WTC11 (cell line): ENCODE measurements around the gene SORD. TPM values are rescaled to one million over a fixed set of nuclear protein-coding genes. Genes with fewer than 3 reads are reported as not detected.

ENCODE experiments used
- ATAC-seq: fragments of 200-7000 bp; cut with Tn5 transposase; 2 replicates; pipeline ENCODE4 v1.10.0; 2021; ENCODE audit warnings: mild to moderate bottlenecking, moderate library complexity
- Bru-seq: library from RNA; stranded (reverse); fragments of 400-500 nt; gene quantifications from one replicate; lab custom pipeline; 2021; lab: Mats Ljungman, UMichigan
- CTCF ChIA-PET: fragments of 300-600 bp; sonication (Branson Sonifier 250); formaldehyde crosslinking; loops from one replicate; lab custom pipeline; 2021; ENCODE audit warnings: antibody characterized with exemption; lab: Charles Lee
- POLR2A ChIA-PET: fragments of 350-600 bp; sonication (Branson Sonifier 250); formaldehyde crosslinking; loops from one replicate; lab custom pipeline; 2021; ENCODE audit warnings: antibody characterized with exemption; lab: Charles Lee
- DNase-seq: peaks from one replicate; pipeline ENCODE4 v3.0.0; 2021; ENCODE audit warnings: low spot score
- H3K27ac Mint-ChIP-seq: 2 replicates; pipeline ENCODE4 v1.8.0; 2021; ENCODE audit warnings: mixed read lengths
- H3K27me3 Mint-ChIP-seq: 2 replicates; pipeline ENCODE4 v1.8.0; 2021; ENCODE audit warnings: low read depth, mild to moderate bottlenecking, moderate library complexity, mixed read lengths
- H3K36me3 Mint-ChIP-seq: 2 replicates; pipeline ENCODE4 v1.8.0; 2021; ENCODE audit warnings: mixed read lengths
- H3K4me1 Mint-ChIP-seq: 2 replicates; pipeline ENCODE4 v1.8.0; 2022; ENCODE audit warnings: mixed read lengths
- H3K4me3 Mint-ChIP-seq: 2 replicates; pipeline ENCODE4 v1.8.0; 2021; ENCODE audit warnings: mild to moderate bottlenecking, moderate library complexity, mixed read lengths
- H3K9me3 Mint-ChIP-seq: 2 replicates; pipeline ENCODE4 v1.8.0; 2021; ENCODE audit warnings: mixed read lengths
- CREM ChIP-seq: sonication (generic); formaldehyde crosslinking; IDR thresholded peaks from 2 replicates; pipeline ENCODE4 v1.8.1; 2022; ENCODE audit warnings: mild to moderate bottlenecking, missing genetic modification reagents, moderate library complexity
- CTCF ChIP-seq: fragments of 200-600 bp; IDR thresholded peaks from 2 replicates; pipeline ENCODE4 v1.8.0; 2022; ENCODE audit warnings: antibody characterized with exemption
- E2F5 ChIP-seq: sonication (generic); formaldehyde crosslinking; IDR thresholded peaks from 2 replicates; pipeline ENCODE4 v1.8.1; 2022; ENCODE audit warnings: mild to moderate bottlenecking, moderate library complexity, missing genetic modification reagents
- ESRRA ChIP-seq: sonication (generic); formaldehyde crosslinking; IDR thresholded peaks from 2 replicates; pipeline ENCODE4 v1.8.1; 2022; ENCODE audit warnings: mild to moderate bottlenecking, missing genetic modification reagents, borderline replicate concordance
- ETV6 ChIP-seq: sonication (generic); formaldehyde crosslinking; IDR thresholded peaks from 2 replicates; pipeline ENCODE4 v1.8.1; 2022; ENCODE audit warnings: mild to moderate bottlenecking, missing genetic modification reagents
- FOXK1 ChIP-seq: sonication (generic); formaldehyde crosslinking; IDR thresholded peaks from 2 replicates; pipeline ENCODE4 v1.8.0; 2022; ENCODE audit warnings: mild to moderate bottlenecking, moderate library complexity, missing genetic modification reagents
- FOXP1 ChIP-seq: sonication (generic); formaldehyde crosslinking; IDR thresholded peaks from 2 replicates; pipeline ENCODE4 v1.8.0; 2022; ENCODE audit warnings: missing genetic modification reagents, mild to moderate bottlenecking, moderate library complexity, borderline replicate concordance
- FOXP4 ChIP-seq: sonication (generic); formaldehyde crosslinking; IDR thresholded peaks from 2 replicates; pipeline ENCODE4 v1.8.0; 2022; ENCODE audit warnings: mild to moderate bottlenecking, missing genetic modification reagents
- HMGXB4 ChIP-seq: sonication (generic); formaldehyde crosslinking; IDR thresholded peaks from 2 replicates; pipeline ENCODE4 v1.8.1; 2023; ENCODE audit warnings: mild to moderate bottlenecking, moderate library complexity, missing genetic modification reagents
- IRF1 ChIP-seq: sonication (generic); formaldehyde crosslinking; IDR thresholded peaks from 2 replicates; pipeline ENCODE4 v1.8.0; 2023; ENCODE audit warnings: missing genetic modification reagents
- MXD4 ChIP-seq: fragments of 250-450 bp; sonication (Bioruptor Pico); IDR thresholded peaks from 2 replicates; pipeline ENCODE4 v1.8.0; 2021; ENCODE audit warnings: mild to moderate bottlenecking, moderate library complexity, borderline replicate concordance
- MYBL2 ChIP-seq: sonication (generic); formaldehyde crosslinking; IDR thresholded peaks from 2 replicates; pipeline ENCODE4 v1.8.1; 2023; ENCODE audit warnings: mild to moderate bottlenecking, moderate library complexity, missing genetic modification reagents
- NFE2L1 ChIP-seq: sonication (generic); formaldehyde crosslinking; IDR thresholded peaks from 2 replicates; pipeline ENCODE4 v1.8.1; 2023; ENCODE audit warnings: missing genetic modification reagents
- NR2C2 ChIP-seq: sonication (generic); formaldehyde crosslinking; IDR thresholded peaks from 2 replicates; pipeline ENCODE4 v1.8.0; 2022; ENCODE audit warnings: mild to moderate bottlenecking, missing genetic modification reagents
- OVOL2 ChIP-seq: fragments of 250-450 bp; sonication (Bioruptor Pico); IDR thresholded peaks from 2 replicates; pipeline ENCODE4 v1.9.0; 2021; ENCODE audit warnings: mild to moderate bottlenecking, borderline replicate concordance
- PRDM15 ChIP-seq: sonication (generic); formaldehyde crosslinking; IDR thresholded peaks from 2 replicates; pipeline ENCODE4 v1.8.0; 2022; ENCODE audit warnings: missing genetic modification reagents
- TEAD1 ChIP-seq: sonication (generic); formaldehyde crosslinking; IDR thresholded peaks from 2 replicates; pipeline ENCODE4 v1.8.0; 2022; ENCODE audit warnings: mild to moderate bottlenecking, missing genetic modification reagents
- ZBTB43 ChIP-seq: sonication (generic); formaldehyde crosslinking; IDR thresholded peaks from 2 replicates; pipeline ENCODE4 v1.8.1; 2023; ENCODE audit warnings: mild to moderate bottlenecking, missing genetic modification reagents
- ZNF232 ChIP-seq: sonication (generic); formaldehyde crosslinking; IDR thresholded peaks from 2 replicates; pipeline ENCODE4 v1.8.0; 2022; ENCODE audit warnings: mild to moderate bottlenecking, missing genetic modification reagents
- long read RNA-seq, 3 experiments: library from RNA in 1 of 3; library from capped mRNA in 1 of 3; library from polyadenylated mRNA in 1 of 3; unstranded in 2 of 3; stranded (forward) in 1 of 3; transcript quantifications; one replicate each; pipeline ENCODE4 v2.0.0, GENCODE V29; 2021
- total RNA-seq: library from RNA; stranded (reverse); gene quantifications from 3 replicates; pipeline ENCODE4 v1.2.3, GENCODE V29; 2021

SORD gene
- 46.2 to 48.9 TPM (median 46.4 TPM) in 3 replicates for total RNA-seq
- Bru-seq, nascent RNA = percentile 82 among the genes with signal in this experiment
- long read RNA-seq, experiment 1, full-length matches to known transcripts = 191 of 237 reads
- long read RNA-seq, experiment 1, partial matches to known transcripts = 15 of 237 reads
- long read RNA-seq, experiment 1, other reads (novel, unspliced or antisense) = 31 of 237 reads
- long read RNA-seq, experiment 2, full-length matches to known transcripts = 37 of 99 reads
- long read RNA-seq, experiment 2, partial matches to known transcripts = 42 of 99 reads
- long read RNA-seq, experiment 2, other reads (novel, unspliced or antisense) = 20 of 99 reads
- long read RNA-seq, experiment 3, full-length matches to known transcripts = 144 of 157 reads
- long read RNA-seq, experiment 3, partial matches to known transcripts = 1 of 157 reads
- long read RNA-seq, experiment 3, other reads (novel, unspliced or antisense) = 12 of 157 reads

GRCh38 chr15:45022871-45023658 is at the start of gene SORD:
TSS of gene SORD (plus strand) at chr15:45023195. CDS start at chr15:45023284, 89 bp downstream.
- ChIA-PET CTCF (interaction anchor here (1.3 to 2.4 kb wide), 2 partner anchors 14 to 95 kb away, joined by 4 to 10 read pairs; no protein-coding TSS in a partner anchor), POLR2A (interaction anchor here (0.6 kb wide), 1 partner anchor 95 kb away, joined by 3 read pairs; no protein-coding TSS in a partner anchor)
- H3K4me3 Mint-ChIP-seq = peak within 1 kb of the TSS; percentile 80
- TF ChIP-seq IRF1 (CRISPR knock-in tag) = peak; percentile 53; the same call in 1 of the 2 replicates
- peak; percentile 30; the same call in 1 of the 2 replicates for TF ChIP-seq PRDM15 (CRISPR knock-in tag)
- 0 out of 2 replicates have a peak, but pooled peaks have one; percentile 10 for TF ChIP-seq FOXK1 (CRISPR knock-in tag)
- TF ChIP-seq MXD4 = no peak
- TF ChIP-seq FOXP4 (CRISPR knock-in tag) = peak; percentile 81; the same call in 1 of the 2 replicates
- peak; percentile 12; the same call in 1 of the 2 replicates for TF ChIP-seq MYBL2 (CRISPR knock-in tag)
- 0 out of 2 replicates have a peak, but pooled peaks have one; percentile 16 for TF ChIP-seq NR2C2 (CRISPR knock-in tag)
- TF ChIP-seq ZNF232 = 0 out of 2 replicates have a peak, but pooled peaks have one; percentile 32
- TF ChIP-seq ESRRA (CRISPR knock-in tag) = peak; percentile 38; the same call in 1 of the 2 replicates
- no peak for TF ChIP-seq OVOL2 (CRISPR knock-in tag)
- 0 out of 2 replicates have a peak, but pooled peaks have one; percentile 15 for TF ChIP-seq CREM (CRISPR knock-in tag)
- peak; percentile 77; the same call in 1 of the 2 replicates for TF ChIP-seq FOXP1 (CRISPR knock-in tag)
- peak; percentile 72; the same call in 1 of the 2 replicates for TF ChIP-seq ZBTB43 (CRISPR knock-in tag)
- peak; percentile 62; the same call in 1 of the 2 replicates for TF ChIP-seq E2F5 (CRISPR knock-in tag)
- TF ChIP-seq ETV6 (CRISPR knock-in tag) = peak; percentile 63
- no peak for TF ChIP-seq CTCF
- TF ChIP-seq TEAD1 (CRISPR knock-in tag) = 0 out of 2 replicates have a peak, but pooled peaks have one; percentile 69
- peak; percentile 89 for TF ChIP-seq NFE2L1 (CRISPR knock-in tag)
- TF ChIP-seq HMGXB4 = 0 out of 2 replicates have a peak, but pooled peaks have one; percentile 21

More at GRCh38 chr15:45022871-45023658, at the start of gene SORD:
- Mint-ChIP-seq H3K4me1 (peaks cover 23% of the 10 kb centered on the region), H3K27ac (peak within 1 kb of the TSS; percentile 32; the same call in 1 of the 2 replicates), H3K9me3 (peaks cover 16% of the 10 kb centered on the region), H3K27me3 (peaks cover 34% of the 10 kb centered on the region), H3K36me3 (peaks cover 9% of the 10 kb centered on the region)
- peak; percentile 99 for ATAC-seq
- peak; percentile 99 for DNase-seq
